IMR-90 (cell line): ENCODE results near the gene VSIR. TPM values are rescaled to one million over a fixed set of nuclear protein-coding genes. Genes with fewer than 3 reads are reported as not detected.

Experiments
- ATAC-seq: fragments of 200-7000 bp; cut with Tn5 transposase; 2 replicates; pipeline ENCODE4 v1.9.1; 2020; ENCODE audit warnings: low read depth, mild to moderate bottlenecking, moderate library complexity
- BruUV-seq: library from RNA; stranded (reverse); fragments of 400-500 nt; replicated peaks from 2 replicates; lab custom pipeline; 2021; lab: Mats Ljungman, UMichigan
- CTCF ChIA-PET: fragments of 300-600 bp; formaldehyde crosslinking; extraction: SDS; loops from one replicate; lab custom pipeline; 2021; ENCODE audit warnings: antibody characterized with exemption; lab: Yijun Ruan, JAX
- POLR2A ChIA-PET: fragments of 300-600 bp; sonication (Branson Sonifier 250); formaldehyde crosslinking; loops from one replicate; lab custom pipeline; 2022; ENCODE audit warnings: antibody characterized with exemption; ENCODE audit not compliant: unreplicated experiment; lab: Charles Lee
- DNase-seq: peaks from one replicate; pipeline ENCODE4 v3.0.0; 2013
- H2AFZ ChIP-seq: replicated peaks from 2 replicates; pipeline ENCODE3; 2013; ENCODE audit warnings: low read length, mild to moderate bottlenecking; ENCODE audit not compliant: poor library complexity
- H2AK5ac ChIP-seq: 2 replicates; pipeline ENCODE4 v1.6.1; 2013; ENCODE audit warnings: low read depth, low read length, inconsistent platforms
- H2AK9ac ChIP-seq: replicated peaks from 2 replicates; pipeline ENCODE3; 2013; ENCODE audit warnings: mild to moderate bottlenecking, low read depth, low read length, moderate library complexity; ENCODE audit not compliant: poor library complexity
- H2BK120ac ChIP-seq: 2 replicates; pipeline ENCODE4 v1.6.1; 2013; ENCODE audit warnings: low read depth, low read length, inconsistent platforms
- H2BK15ac ChIP-seq: 3 replicates; pipeline ENCODE4 v1.6.1; 2013; ENCODE audit warnings: low read depth, low read length, inconsistent platforms
- H2BK20ac ChIP-seq: 2 replicates; pipeline ENCODE4 v1.6.1; 2013; ENCODE audit warnings: low read depth, mild to moderate bottlenecking, inconsistent platforms, low read length, moderate library complexity
- H2BK5ac ChIP-seq: 2 replicates; pipeline ENCODE4 v1.6.1; 2013; ENCODE audit warnings: mild to moderate bottlenecking, low read depth, low read length, inconsistent platforms; ENCODE audit not compliant: poor library complexity, severe bottlenecking
- H3K14ac ChIP-seq: replicated peaks from 2 replicates; pipeline ENCODE4 v1.6.1; 2013; ENCODE audit warnings: low read depth, low read length, inconsistent platforms
- H3K18ac ChIP-seq: 2 replicates; pipeline ENCODE4 v1.6.1; 2013; ENCODE audit warnings: low read depth, low read length, control low read depth
- H3K23ac ChIP-seq: 2 replicates; pipeline ENCODE4 v1.6.1; 2013; ENCODE audit warnings: low read depth, low read length, inconsistent platforms
- H3K27ac ChIP-seq: 2 replicates; pipeline ENCODE4 v1.5.1; 2013; ENCODE audit warnings: mild to moderate bottlenecking, control low read depth, low read length; ENCODE audit not compliant: insufficient read depth
- H3K27me3 ChIP-seq: 2 replicates; pipeline ENCODE4 v1.6.1; 2013; ENCODE audit warnings: low read length; ENCODE audit not compliant: control insufficient read depth, insufficient read depth
- H3K36me3 ChIP-seq: 2 replicates; pipeline ENCODE4 v1.6.1; 2013; ENCODE audit warnings: low read length, mixed read lengths; ENCODE audit not compliant: control insufficient read depth, insufficient read depth
- H3K4ac ChIP-seq: 2 replicates; pipeline ENCODE4 v1.6.1; 2013; ENCODE audit warnings: low read depth, low read length, inconsistent platforms
- H3K4me1 ChIP-seq: 2 replicates; pipeline ENCODE4 v1.6.1; 2013; ENCODE audit warnings: low read length, mixed read lengths; ENCODE audit not compliant: control insufficient read depth, insufficient read depth
- H3K4me2 ChIP-seq: 2 replicates; pipeline ENCODE4 v1.6.1; 2013; ENCODE audit warnings: low read depth, mild to moderate bottlenecking, control low read depth, low read length, moderate library complexity
- H3K4me3 ChIP-seq: 2 replicates; pipeline ENCODE4 v1.5.1; 2013; ENCODE audit warnings: low read depth, mild to moderate bottlenecking, control low read depth, low read length, moderate library complexity; ENCODE audit not compliant: insufficient read depth
- H3K56ac ChIP-seq: 2 replicates; pipeline ENCODE4 v1.6.1; 2013; ENCODE audit warnings: low read length, inconsistent platforms; ENCODE audit not compliant: insufficient read depth; ENCODE audit errors: extremely low read depth
- H3K79me1 ChIP-seq, 2 experiments: 2 replicates each; pipeline ENCODE4 v1.6.1; 2013; ENCODE audit warnings: low read length in 2 of 2, inconsistent platforms in 1 of 2, low read depth in 1 of 2
- H3K9ac ChIP-seq: 2 replicates; pipeline ENCODE4 v1.6.1; 2013; ENCODE audit warnings: low read depth, low read length, control low read depth
- H3K9me1 ChIP-seq: 2 replicates; pipeline ENCODE4 v1.6.1; 2013; ENCODE audit warnings: low read length, inconsistent platforms; ENCODE audit not compliant: insufficient read depth
- H3K9me3 ChIP-seq: 2 replicates; pipeline ENCODE4 v1.6.1; 2013; ENCODE audit warnings: low read length; ENCODE audit not compliant: control insufficient read depth, insufficient read depth
- H4K20me1 ChIP-seq: 2 replicates; pipeline ENCODE4 v1.6.1; 2013; ENCODE audit warnings: low read length, inconsistent platforms; ENCODE audit not compliant: insufficient read depth
- H4K5ac ChIP-seq: 2 replicates; pipeline ENCODE4 v1.6.1; 2013; ENCODE audit warnings: mild to moderate bottlenecking, low read depth, low read length, control low read depth
- H4K8ac ChIP-seq, 2 experiments: 2 replicates each; pipeline ENCODE4 v1.6.1; 2013; ENCODE audit warnings: low read depth in 2 of 2, low read length in 2 of 2, control low read depth in 1 of 2, inconsistent platforms in 1 of 2
- H4K91ac ChIP-seq: 2 replicates; pipeline ENCODE4 v1.6.1; 2013; ENCODE audit warnings: low read depth, low read length, inconsistent platforms; ENCODE audit not compliant: insufficient read depth
- BHLHE40 ChIP-seq: fragments of 150-350 bp; IDR thresholded peaks from 2 replicates; pipeline ENCODE4 v1.6.1; 2016; ENCODE audit warnings: mild to moderate bottlenecking, low read depth, low read length
- CHD1 ChIP-seq: IDR thresholded peaks from 2 replicates; pipeline ENCODE4 v1.6.1; 2012; ENCODE audit warnings: low read depth, low read length, improper control_type of control experiment
- CTCF ChIP-seq: conservative IDR thresholded peaks from 2 replicates; pipeline ENCODE4 v1.5.1; 2012; ENCODE audit warnings: mild to moderate bottlenecking, low read depth, low read length, improper control_type of control experiment
- ELK1 ChIP-seq: fragments of 150-350 bp; IDR thresholded peaks from 2 replicates; pipeline ENCODE4 v1.6.1; 2016; ENCODE audit warnings: low read depth, mild to moderate bottlenecking, low read length, moderate library complexity, borderline replicate concordance
- FOS ChIP-seq: fragments of 150-350 bp; IDR thresholded peaks from 2 replicates; pipeline ENCODE4 v1.6.1; 2016; ENCODE audit warnings: low read depth, low read length
- MAFK ChIP-seq: IDR thresholded peaks from 2 replicates; pipeline ENCODE4 v1.6.1; 2012; ENCODE audit warnings: low read depth, low read length, improper control_type of control experiment
- MAZ ChIP-seq: IDR thresholded peaks from 2 replicates; pipeline ENCODE4 v1.6.1; 2012; ENCODE audit warnings: low read depth, mild to moderate bottlenecking, low read length, improper control_type of control experiment, moderate library complexity, borderline replicate concordance
- MXI1 ChIP-seq: IDR thresholded peaks from 2 replicates; pipeline ENCODE4 v1.6.1; 2012; ENCODE audit warnings: low read depth, mild to moderate bottlenecking, low read length, moderate library complexity, borderline replicate concordance
- NFE2L2 ChIP-seq: fragments of 150-350 bp; IDR thresholded peaks from 2 replicates; pipeline ENCODE4 v1.6.1; 2016; ENCODE audit warnings: low read depth, mild to moderate bottlenecking, low read length
- POLR2A ChIP-seq: IDR thresholded peaks from 2 replicates; pipeline ENCODE4 v1.6.1; 2012; ENCODE audit warnings: mild to moderate bottlenecking, low read depth, low read length
- RAD21 ChIP-seq: IDR thresholded peaks from 2 replicates; pipeline ENCODE4 v1.6.1; 2012; ENCODE audit warnings: low read length, improper control_type of control experiment
- RCOR1 ChIP-seq: IDR thresholded peaks from 2 replicates; pipeline ENCODE4 v1.6.1; 2012; ENCODE audit warnings: mild to moderate bottlenecking, low read length, improper control_type of control experiment; ENCODE audit not compliant: insufficient replicate concordance
- RFX5 ChIP-seq: IDR thresholded peaks from 2 replicates; pipeline ENCODE4 v1.8.0; 2012; ENCODE audit warnings: low read depth, mild to moderate bottlenecking, low read length, moderate library complexity
- SMC3 ChIP-seq: fragments of 150-350 bp; IDR thresholded peaks from 2 replicates; pipeline ENCODE4 v1.6.1; 2016; ENCODE audit warnings: low read depth, mild to moderate bottlenecking, antibody characterized with exemption, low read length, moderate library complexity
- USF2 ChIP-seq: fragments of 150-350 bp; IDR thresholded peaks from 2 replicates; pipeline ENCODE4 v1.6.1; 2017; ENCODE audit warnings: mild to moderate bottlenecking, antibody characterized with exemption, low read length, low read depth
- WGBS, 2 experiments: methylation state at CpG; one replicate each; pipeline versions ENCODE4 v1.1.5 to v1.1.7; 2013; ENCODE audit warnings: missing lambda C conversion rate in 2 of 2; ENCODE audit not compliant: insufficient read length in 1 of 2; ENCODE audit errors: extremely low coverage in 2 of 2; 5-methylcytosine and 5-hydroxymethylcytosine counted together
- dilution Hi-C: fragments of 300-500 bp; cut with HindIII; formaldehyde crosslinking; loops from one replicate; pipeline ENCODE4 v1.14.3; 2018; ENCODE audit warnings: low sequenced_read_pairs; ENCODE audit not compliant: unreplicated experiment
- in situ Hi-C: fragments of 300-500 bp; cut with MboI; formaldehyde crosslinking; loops from 3 replicates; pipeline ENCODE4 v1.14.3; 2019; ENCODE audit warnings: low sequenced_read_pairs, inconsistent platforms, mixed read lengths
- intact Hi-C: fragments of 100-400 bp; cut with micrococcal nuclease; formaldehyde crosslinking; loops from 2 replicates; pipeline ENCODE4 v1.10.0; 2022
- polyA plus RNA-seq, 3 experiments: library from polyadenylated mRNA; depleted of rRNA; stranded (reverse); fragments of >200 nt; gene quantifications; 2 replicates each; pipeline ENCODE4 v1.2.3, GENCODE V29; 2012; ENCODE audit warnings: low replicate concordance in 1 of 3
- total RNA-seq: library from RNA; depleted of rRNA; stranded (reverse); fragments of >200 nt; gene quantifications from 2 replicates; pipeline ENCODE4 v1.2.3, GENCODE V29; 2012

The VSIR gene
- total and polyA plus RNA-seq, 2 of the 4 experiments (the other 2 are of a cell fraction): 5.0 to 23.8 TPM

- POLR2A ChIA-PET: no interaction called here
- TF ChIP-seq SMC3 (no peak), ELK1 (no peak), MAZ (no peak), MXI1 (no peak), USF2 (no peak), CTCF (no peak), CHD1 (no peak), RAD21 (no peak), POLR2A (no peak), MAFK (no peak), NFE2L2 (no peak), RFX5 (no peak), RCOR1 (no peak), BHLHE40 (no peak), FOS (no peak)
Observed at GRCh38 chr10:71821909-71822763, 48.8 kb upstream of the VSIR start.

More at GRCh38 chr10:71821909-71822763, 48.8 kb upstream of the VSIR start:
- Histone ChIP-seq H3K23ac (no peak overlapping the region), H3K9me3 (no peaks in the 10 kb centered on the region), H4K8ac (no peak overlapping the region), H3K18ac (no peak overlapping the region), H2BK20ac (no peak overlapping the region), H4K5ac (no peak overlapping the region), H3K4me1 (no peaks in the 10 kb centered on the region), H3K4me3 (no peak overlapping the region), H3K9me1 (peaks cover 3% of the 10 kb centered on the region; the same call in 1 of the 2 replicates), H2AK5ac (no peak overlapping the region), H4K91ac (no peak overlapping the region), H3K27me3 (no peaks in the 10 kb centered on the region), H3K4me2 (no peak overlapping the region), H3K79me1 (peaks cover 4 to 11% of the 10 kb centered on the region in 2 experiments; a peak in 3 of 4 replicates), H4K20me1 (peaks cover 19% of the 10 kb centered on the region), H2BK5ac (no peak overlapping the region), H3K4ac (no peak overlapping the region), H3K36me3 (peaks cover 72% of the 10 kb centered on the region), H2BK120ac (no peak overlapping the region), H3K56ac (no peak overlapping the region), H3K14ac (no peak overlapping the region), H3K9ac (no peak overlapping the region), H2BK15ac (no peak overlapping the region), H2AFZ (no peak overlapping the region), H2AK9ac (no peak overlapping the region), H3K27ac (no peak overlapping the region)
- BruUV-seq: no TSS peak
- dilution Hi-C loops (no loop called here), in situ Hi-C loops (no loop called here), intact Hi-C loops (no loop called here)
- 80% methylated on average over 3 of the region's 9 CpGs; no CpG with 5 or more reads in 1 of the 2 experiments for WGBS, 2 experiments
- CTCF ChIA-PET: interaction anchor here (1.3 kb wide), 1 partner anchor 74 kb away, joined by 6 read pairs; no protein-coding TSS in a partner anchor
- DNase-seq (peak; percentile 49), ATAC-seq (no peak)
